ENCODE results near the gene ARHGEF26.
"Not testable (repeated sequence)": the region's sequence is repeated elsewhere in the genome, so short reads cannot be mapped to it uniquely, and the experiment has no call there.

ARHGEF26 gene, protein sequence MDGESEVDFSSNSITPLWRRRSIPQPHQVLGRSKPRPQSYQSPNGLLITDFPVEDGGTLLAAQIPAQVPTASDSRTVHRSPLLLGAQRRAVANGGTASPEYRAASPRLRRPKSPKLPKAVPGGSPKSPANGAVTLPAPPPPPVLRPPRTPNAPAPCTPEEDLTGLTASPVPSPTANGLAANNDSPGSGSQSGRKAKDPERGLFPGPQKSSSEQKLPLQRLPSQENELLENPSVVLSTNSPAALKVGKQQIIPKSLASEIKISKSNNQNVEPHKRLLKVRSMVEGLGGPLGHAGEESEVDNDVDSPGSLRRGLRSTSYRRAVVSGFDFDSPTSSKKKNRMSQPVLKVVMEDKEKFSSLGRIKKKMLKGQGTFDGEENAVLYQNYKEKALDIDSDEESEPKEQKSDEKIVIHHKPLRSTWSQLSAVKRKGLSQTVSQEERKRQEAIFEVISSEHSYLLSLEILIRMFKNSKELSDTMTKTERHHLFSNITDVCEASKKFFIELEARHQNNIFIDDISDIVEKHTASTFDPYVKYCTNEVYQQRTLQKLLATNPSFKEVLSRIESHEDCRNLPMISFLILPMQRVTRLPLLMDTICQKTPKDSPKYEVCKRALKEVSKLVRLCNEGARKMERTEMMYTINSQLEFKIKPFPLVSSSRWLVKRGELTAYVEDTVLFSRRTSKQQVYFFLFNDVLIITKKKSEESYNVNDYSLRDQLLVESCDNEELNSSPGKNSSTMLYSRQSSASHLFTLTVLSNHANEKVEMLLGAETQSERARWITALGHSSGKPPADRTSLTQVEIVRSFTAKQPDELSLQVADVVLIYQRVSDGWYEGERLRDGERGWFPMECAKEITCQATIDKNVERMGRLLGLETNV

DNA sequence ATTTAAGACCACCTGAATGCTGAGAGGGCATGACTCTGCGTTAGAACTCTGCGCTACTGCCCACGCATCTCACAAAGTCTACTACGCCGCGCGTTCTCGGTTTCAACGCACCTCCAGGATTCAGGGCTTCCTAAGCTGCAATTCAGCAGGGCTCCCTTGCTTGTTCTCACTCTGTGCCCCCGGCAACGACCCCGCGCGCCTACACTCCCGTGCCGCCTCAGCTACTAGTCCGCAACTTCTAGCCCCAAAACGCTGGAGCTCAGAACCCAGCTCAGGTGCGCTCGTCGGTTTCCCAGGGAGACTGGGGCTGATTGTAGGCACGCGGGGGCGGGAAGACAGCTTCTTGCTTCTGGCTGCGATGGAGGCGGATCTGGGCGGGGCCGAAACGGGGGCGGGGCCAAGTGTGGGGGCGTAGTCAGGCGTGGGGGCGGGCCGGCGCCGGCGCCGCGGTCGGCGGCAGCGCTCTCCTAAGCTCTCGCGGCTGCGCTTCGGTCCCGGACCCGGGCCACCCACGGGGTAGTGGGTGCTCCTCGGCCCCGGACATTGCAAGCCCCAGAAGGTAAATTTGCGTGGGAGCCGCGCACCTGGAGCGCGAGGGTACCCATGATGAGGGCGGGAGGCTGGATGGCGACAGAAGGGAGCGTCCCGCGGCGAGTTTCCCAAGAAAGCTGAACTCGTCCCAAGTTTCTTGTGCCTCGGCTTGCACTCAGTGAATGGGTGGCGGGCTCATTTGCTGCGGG, at the start of gene ARHGEF26:
ARHGEF26 (plus strand) TSS at position 430 of the 740 bp plus-strand sequence. CDS start 603 bp downstream, outside the sequence.
- peak; percentile 81 to 96 (median 92) for DNase-seq

- no peak for DNase-seq
These were observed 46.2 kb upstream of the ARHGEF26 start for GRCh38 chr3:154074966-154075365.

DNA sequence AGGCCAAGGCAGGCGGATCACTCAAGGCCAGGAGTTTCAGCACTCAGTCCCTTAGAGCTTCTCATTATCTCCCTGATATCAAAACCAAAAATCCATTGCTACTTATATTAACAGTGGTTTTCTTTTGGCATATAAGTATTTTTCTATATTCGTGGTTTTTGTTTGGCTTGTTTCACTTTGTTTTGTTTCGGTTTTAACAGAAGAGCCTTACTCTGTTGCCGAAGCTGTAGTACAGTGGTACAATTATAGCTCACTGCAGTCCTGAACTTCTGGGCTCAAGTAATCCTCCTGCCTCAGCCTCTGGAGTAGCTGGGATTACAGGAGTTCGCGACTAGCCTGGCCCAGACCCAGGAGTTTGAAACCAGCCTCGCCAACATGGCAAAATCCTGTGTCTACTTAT, 42.5 kb upstream of the ARHGEF26 start:
- no peak for DNase-seq

DNA sequence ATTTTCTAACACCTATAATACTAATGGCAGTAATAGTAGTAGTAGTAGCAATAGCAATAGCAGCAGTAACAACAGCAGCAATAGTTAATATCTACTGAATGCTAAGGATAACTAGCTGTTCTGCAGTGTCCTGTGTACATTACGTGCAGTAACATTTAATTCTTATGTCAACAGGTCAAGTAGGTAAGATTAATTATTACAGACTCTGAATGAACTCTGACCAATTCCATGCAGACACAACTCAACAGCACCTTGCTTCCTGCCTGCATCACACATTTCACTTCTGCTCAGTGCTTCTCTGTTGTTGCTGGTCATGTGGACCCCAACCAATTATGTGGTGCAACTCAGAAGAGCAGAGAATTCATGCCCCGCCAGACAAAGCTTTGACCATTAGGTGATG, 39.9 kb upstream of the ARHGEF26 start:
- DNase-seq = peak in 1 of 3 experiments; percentile 52

GRCh38 chr3:154085071-154085470, 36.1 kb upstream of the ARHGEF26 start:
- DNase-seq = no peak

GRCh38 chr3:154085799-154086198, 35.4 kb upstream of the ARHGEF26 start:
- DNase-seq = no peak

GRCh38 chr3:154086286-154086685, 34.9 kb upstream of the ARHGEF26 start:
- DNase-seq = no peak

DNA sequence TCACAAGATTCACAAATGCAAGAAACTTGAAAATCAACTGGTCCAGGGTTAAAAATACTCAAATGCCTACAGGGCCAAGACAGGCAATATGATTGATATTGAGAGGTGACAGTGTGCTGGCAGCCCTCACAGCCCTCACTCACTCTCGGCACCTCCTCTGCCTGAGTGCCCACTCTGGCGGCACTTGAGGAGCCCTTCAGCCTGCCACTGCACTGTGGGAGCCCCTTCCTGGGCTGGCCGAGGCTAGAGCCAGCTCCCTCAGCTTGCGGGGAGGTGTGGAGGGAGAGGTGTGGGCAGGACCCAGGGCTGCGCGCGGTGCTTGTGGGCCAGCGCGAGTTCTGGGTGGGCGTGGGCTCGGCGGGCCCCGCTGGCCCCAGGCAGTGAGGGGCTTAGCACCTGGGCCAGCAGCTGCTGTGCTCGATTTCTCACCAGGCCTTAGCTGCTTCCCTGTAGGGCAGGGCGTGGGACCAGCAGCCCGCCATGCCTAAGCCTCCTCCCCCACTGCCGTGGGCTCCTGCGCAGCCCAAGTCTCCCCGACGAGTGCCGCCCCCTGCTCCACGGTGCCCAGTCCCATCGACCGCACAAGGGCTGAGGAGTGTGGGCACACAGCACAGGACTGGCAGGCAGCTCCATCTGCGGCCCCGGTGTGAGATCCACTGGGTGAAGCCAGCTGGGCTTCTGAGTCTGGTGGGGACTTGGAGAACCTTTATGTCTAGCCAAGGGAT, 33.3 kb upstream of the ARHGEF26 start:
- DNase-seq = not testable (repeated sequence)

DNA sequence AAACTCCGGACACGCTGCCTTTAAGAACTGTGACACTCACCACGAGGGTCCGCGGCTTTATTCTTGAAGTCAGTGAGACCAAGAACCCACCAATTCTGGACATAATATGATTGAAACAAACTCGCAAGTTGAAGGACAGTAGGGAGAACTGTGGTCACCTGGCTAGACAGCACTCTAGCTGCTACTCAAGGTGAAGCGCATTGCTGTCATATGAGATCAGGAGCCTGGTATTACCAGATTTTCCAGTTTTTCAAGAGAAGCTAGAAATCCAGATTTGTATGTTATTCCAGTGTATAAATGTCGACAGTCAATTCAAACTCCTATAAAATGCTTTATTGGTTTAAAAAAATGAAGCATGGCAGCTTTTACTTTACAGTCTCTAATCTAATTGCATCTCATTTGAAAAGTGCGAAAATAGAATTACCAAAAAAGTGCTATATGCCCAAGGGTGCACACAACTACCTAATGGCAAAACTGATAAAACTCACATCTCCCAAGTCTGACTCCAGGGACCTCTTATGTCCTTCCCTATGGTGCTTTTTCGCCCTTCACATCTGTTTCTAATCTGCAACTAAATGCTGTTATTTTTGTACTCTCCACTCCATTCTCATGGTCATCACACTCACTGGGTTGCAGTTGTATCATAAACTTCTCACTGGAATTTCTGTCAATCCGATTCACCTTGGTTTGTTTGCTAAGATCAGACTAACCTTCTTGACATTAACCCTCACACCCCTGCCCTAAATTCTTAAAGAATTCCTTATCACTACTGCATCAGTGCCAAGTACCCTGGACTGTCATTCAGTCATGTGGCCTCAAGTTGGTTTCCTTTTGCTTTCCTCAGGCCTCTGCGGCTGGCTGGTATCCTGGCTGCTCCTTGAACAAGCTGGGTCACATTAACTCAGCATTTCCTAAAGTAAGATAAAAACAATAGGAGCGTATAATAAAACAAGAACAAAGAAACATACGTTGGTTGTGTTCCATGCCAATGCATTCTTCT, 31.5 kb upstream of the ARHGEF26 start:
- no peak for DNase-seq

DNA sequence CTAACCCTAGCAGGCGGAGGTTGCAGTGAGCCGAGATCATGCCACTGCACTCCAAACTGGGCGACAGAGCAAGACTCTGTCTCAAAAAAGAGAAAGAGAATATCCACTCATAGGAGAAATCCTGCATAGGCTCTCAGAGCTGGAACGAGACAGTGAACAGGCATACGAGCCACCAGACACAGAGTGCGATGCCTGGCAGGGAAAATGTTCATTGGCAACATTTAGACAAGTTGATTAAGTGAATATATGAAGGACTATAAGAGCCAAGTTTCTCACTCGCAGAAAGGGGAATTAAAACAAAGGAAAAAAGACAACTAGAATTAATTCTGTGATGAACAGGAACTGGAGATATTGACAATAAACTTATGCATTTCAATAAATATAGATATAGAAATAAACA, 27.1 kb upstream of the ARHGEF26 start:
- DNase-seq = no peak

GRCh38 chr3:154095832-154096421, 25.3 kb upstream of the ARHGEF26 start:
- peak in 2 of 3 experiments; percentile 18 to 64 for DNase-seq

- DNase-seq = no peak
These were observed 22.8 kb upstream of the ARHGEF26 start for GRCh38 chr3:154098376-154098775.

DNA sequence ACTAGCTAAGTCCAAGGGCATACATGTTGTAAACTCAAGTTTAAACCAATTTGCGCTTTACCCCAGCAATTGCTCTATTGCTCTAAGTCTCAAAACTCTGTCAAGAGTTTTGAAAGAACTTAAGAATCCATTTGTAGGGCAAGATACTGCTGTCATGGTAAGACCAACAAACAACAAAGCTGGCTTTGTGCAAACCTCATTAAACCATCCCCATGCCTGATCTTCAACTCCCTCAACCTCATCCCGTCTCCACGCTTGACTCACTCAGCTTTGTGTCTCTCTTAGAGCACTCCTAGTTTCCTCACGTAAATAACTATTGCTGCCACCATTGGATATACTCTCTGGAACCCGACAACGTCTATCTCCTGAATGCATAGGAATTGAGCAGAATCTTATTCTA, 20.6 kb upstream of the ARHGEF26 start:
- DNase-seq = no peak

- DNase-seq = no peak
These were observed 19.9 kb upstream of the ARHGEF26 start for GRCh38 chr3:154101250-154101649.

GRCh38 chr3:154102225-154102624, 19.0 kb upstream of the ARHGEF26 start:
- peak in 1 of 3 experiments; percentile 30 for DNase-seq

GRCh38 chr3:154105218-154105975, 15.8 kb upstream of the ARHGEF26 start:
- peak in 1 of 3 experiments; percentile 37 for DNase-seq

GRCh38 chr3:154111365-154111935, 9.7 kb upstream of the ARHGEF26 start:
- DNase-seq = no peak

GRCh38 chr3:154112146-154112852, 8.9 kb upstream of the ARHGEF26 start:
- DNase-seq = peak in 1 of 3 experiments; percentile 25

- DNase-seq = no peak
These were observed 7.6 kb upstream of the ARHGEF26 start for GRCh38 chr3:154113609-154114008.

All from NCI-H1417 (cell line).